ENCODE measurements around the gene HNF1B. TPM values are rescaled to one million over a fixed set of nuclear protein-coding genes. Genes with fewer than 3 reads are reported as not detected.

HNF1B gene
- total and polyA plus RNA-seq, 4 donors, result 1.6 to 5.7 (median 4.5) TPM

GRCh38 chr17:37735165-37735564 is 9.7 kb downstream of the HNF1B start:
- Histone ChIP-seq H3K36me3 (ENCODE audit: control insufficient read depth in 4 of 4, insufficient read depth in 3 of 4, low read depth in 1 of 4, low read length in 3 of 4) (peaks cover 1 to 20% (median 11%) of the 10 kb centered on the region in 4 donors), H3K27ac (ENCODE audit: low read depth in 1 of 2, low read length in 2 of 2) (no peak overlapping the region), H3K27me3 (ENCODE audit: control insufficient read depth in 4 of 4, insufficient read depth in 4 of 4, low read length in 3 of 4) (no peaks in the 10 kb centered on the region), H3K9ac (ENCODE audit: low read depth in 1 of 2, low read length in 2 of 2) (no peak overlapping the region), H3K4me3 (ENCODE audit: low read depth in 1 of 3, low read length in 3 of 3) (no peak overlapping the region), H3K4me1 (ENCODE audit: control insufficient read depth in 4 of 4, insufficient read depth in 4 of 4, low read length in 3 of 4) (no peaks in the 10 kb centered on the region), H3K9me3 (ENCODE audit: control insufficient read depth in 4 of 4, low read length in 3 of 4) (no peaks in the 10 kb centered on the region)
- TF ChIP-seq NR2F2 (IDR thresholded peaks at IDR 0.05) (no peak), JUND (IDR thresholded peaks at IDR 0.05) (no peak), RAD21 (IDR thresholded peaks at IDR 0.05) (no peak), CTCF (IDR thresholded peaks at IDR 0.05; ENCODE audit: low read depth, low read length, missing input control) (no peak), ATF3 (IDR thresholded peaks at IDR 0.05) (no peak), GABPA (IDR thresholded peaks at IDR 0.05 in 1 of 2, conservative IDR thresholded peaks at IDR 0.05 in 1 of 2) (no peak), MAX (IDR thresholded peaks at IDR 0.05) (no peak), HNF4A (conservative IDR thresholded peaks at IDR 0.05) (no peak), YY1 (IDR thresholded peaks at IDR 0.05) (no peak), TAF1 (conservative IDR thresholded peaks at IDR 0.05) (no peak), FOXA1 (IDR thresholded peaks at IDR 0.05) (no peak), HNF4G (IDR thresholded peaks at IDR 0.05) (no peak)
- DNase-seq (ENCODE audit: low spot score), result no peak
- WGBS, result 86% methylated on average over 4 of the region's 4 CpGs

GRCh38 chr17:37732316-37732715 is 12.5 kb downstream of the HNF1B start:
- no peak overlapping the region for H3K27ac ChIP-seq (ENCODE audit: low read depth in 1 of 2, low read length in 2 of 2)
- no peaks in the 10 kb centered on the region for H3K27me3 ChIP-seq (ENCODE audit: control insufficient read depth in 4 of 4, insufficient read depth in 4 of 4, low read length in 3 of 4)
- H3K4me3 ChIP-seq (ENCODE audit: low read depth in 1 of 3, low read length in 3 of 3), result no peak overlapping the region
- H3K36me3 ChIP-seq (ENCODE audit: control insufficient read depth in 4 of 4, insufficient read depth in 3 of 4, low read depth in 1 of 4, low read length in 3 of 4), result peaks cover 2 to 22% (median 12%) of the 10 kb centered on the region in 4 donors
- DNase-seq (ENCODE audit: low spot score), result no peak
- no peaks in the 10 kb centered on the region for H3K9me3 ChIP-seq (ENCODE audit: control insufficient read depth in 4 of 4, low read length in 3 of 4)
- WGBS, result 88% methylated on average over 4 of the region's 4 CpGs
- no peak overlapping the region for H3K9ac ChIP-seq (ENCODE audit: low read depth in 1 of 2, low read length in 2 of 2)
- no peaks in the 10 kb centered on the region for H3K4me1 ChIP-seq (ENCODE audit: control insufficient read depth in 4 of 4, insufficient read depth in 4 of 4, low read length in 3 of 4)
- TF ChIP-seq HNF4A (conservative IDR thresholded peaks at IDR 0.05) (no peak), ATF3 (IDR thresholded peaks at IDR 0.05) (no peak), NR2F2 (IDR thresholded peaks at IDR 0.05) (no peak), TAF1 (conservative IDR thresholded peaks at IDR 0.05) (no peak), RAD21 (IDR thresholded peaks at IDR 0.05) (no peak), REST (IDR thresholded peaks at IDR 0.05) (no peak), JUND (IDR thresholded peaks at IDR 0.05) (no peak), EGR1 (IDR thresholded peaks at IDR 0.05; ENCODE audit: low read depth in 2 of 2) (no peak), HNF4G (IDR thresholded peaks at IDR 0.05) (no peak), RXRA (IDR thresholded peaks at IDR 0.05) (no peak), MAX (IDR thresholded peaks at IDR 0.05) (no peak), CTCF (IDR thresholded peaks at IDR 0.05; ENCODE audit: low read depth, low read length, missing input control) (no peak), ZBTB33 (IDR thresholded peaks at IDR 0.05) (no peak), SP1 (IDR thresholded peaks at IDR 0.05) (no peak), GABPA (IDR thresholded peaks at IDR 0.05 in 1 of 2, conservative IDR thresholded peaks at IDR 0.05 in 1 of 2) (no peak)
